H1 (cell line): ENCODE measurements around the gene HDAC10. TPM values are rescaled to one million over a fixed set of nuclear protein-coding genes. Genes with fewer than 3 reads are reported as not detected.

Experiments used
- CTCF ChIA-PET: fragments of 300-600 bp; sonication (Branson Sonifier 250); formaldehyde crosslinking; loops from one replicate; lab custom pipeline; 2021; ENCODE audit not compliant: partially characterized antibody; lab: Charles Lee
- POLR2A ChIA-PET: fragments of 300-600 bp; sonication (Branson Sonifier 250); formaldehyde crosslinking; loops from one replicate; lab custom pipeline; 2021; ENCODE audit warnings: inconsistent platforms; ENCODE audit not compliant: partially characterized antibody; lab: Charles Lee
- DNase-seq, 2 experiments: peaks; one replicate each; pipeline versions ENCODE4 v3.0.0 to v3.0.0-alpha.2; 2010 to 2022; ENCODE audit warnings: low spot score in 2 of 2, low read depth in 1 of 2, mixed read lengths in 1 of 2
- FAIRE-seq: peaks from 2 replicates; lab custom pipeline; 2011; peaks lifted over from hg19 to GRCh38; lab: Jason Lieb, UNC
- H2AFZ ChIP-seq: 2 replicates; pipeline ENCODE4 v1.8.1; 2012; ENCODE audit warnings: low read length, inconsistent platforms
- H2AK5ac ChIP-seq: 2 replicates; pipeline ENCODE4 v1.6.1; 2013; ENCODE audit warnings: low read depth, low read length
- H2BK120ac ChIP-seq: replicated peaks from 2 replicates; pipeline ENCODE3; 2013; ENCODE audit warnings: low read depth, low read length, inconsistent platforms
- H2BK12ac ChIP-seq: 2 replicates; pipeline ENCODE4 v1.6.1; 2013; ENCODE audit warnings: low read depth, low read length
- H2BK15ac ChIP-seq: 2 replicates; pipeline ENCODE4 v1.6.1; 2013; ENCODE audit warnings: low read length
- H2BK20ac ChIP-seq: 2 replicates; pipeline ENCODE4 v1.6.1; 2013; ENCODE audit warnings: low read length
- H2BK5ac ChIP-seq: 2 replicates; pipeline ENCODE4 v1.6.1; 2013; ENCODE audit warnings: low read depth, low read length
- H3K14ac ChIP-seq: 2 replicates; pipeline ENCODE4 v1.6.1; 2013; ENCODE audit warnings: inconsistent platforms; ENCODE audit not compliant: insufficient read length
- H3K18ac ChIP-seq: 2 replicates; pipeline ENCODE4 v1.6.1; 2013; ENCODE audit warnings: low read length; ENCODE audit errors: extremely low read depth
- H3K23ac ChIP-seq: 2 replicates; pipeline ENCODE4 v1.6.1; 2013; ENCODE audit warnings: inconsistent platforms; ENCODE audit not compliant: insufficient read length
- H3K23me2 ChIP-seq: 2 replicates; pipeline ENCODE4 v1.6.1; 2013; ENCODE audit warnings: low read depth, low read length
- H3K27ac ChIP-seq: 2 replicates; pipeline ENCODE4 v1.6.1; 2011; ENCODE audit warnings: low read depth, low read length, inconsistent platforms
- H3K27me3 ChIP-seq, 4 experiments: replicated peaks in 1 of 4; 1 replicate in 1 of 4; 2 replicates in 3 of 4; pipeline versions ENCODE4 v1.6.1 to v1.8.1; 2011 to 2013; ENCODE audit warnings: low read length in 3 of 4, mild to moderate bottlenecking in 3 of 4, inconsistent platforms in 2 of 4, mixed read lengths in 2 of 4, moderate library complexity in 1 of 4; ENCODE audit not compliant: control insufficient read depth in 3 of 4, insufficient read depth in 3 of 4; ENCODE audit errors: extremely low read depth in 1 of 4
- H3K36me3 ChIP-seq, 4 experiments: 2 replicates each; pipeline versions ENCODE4 v1.6.1 to v1.8.1; 2011 to 2013; ENCODE audit warnings: mild to moderate bottlenecking in 4 of 4, low read length in 3 of 4, moderate library complexity in 2 of 4, control low read depth in 1 of 4, inconsistent platforms in 1 of 4; ENCODE audit not compliant: insufficient read depth in 4 of 4, control insufficient read depth in 2 of 4
- H3K4ac ChIP-seq: replicated peaks from 2 replicates; pipeline ENCODE3; 2013; ENCODE audit warnings: low read length, low read depth, mixed read lengths, inconsistent platforms; ENCODE audit not compliant: insufficient read length
- H3K4me1 ChIP-seq, 4 experiments: replicated peaks in 1 of 4; 1 replicate in 1 of 4; 2 replicates in 3 of 4; pipeline versions ENCODE4 v1.6.1 to v1.8.1; 2011 to 2013; ENCODE audit warnings: low read length in 3 of 4, inconsistent platforms in 2 of 4, mixed read lengths in 1 of 4; ENCODE audit not compliant: insufficient read depth in 4 of 4, control insufficient read depth in 3 of 4
- H3K4me2 ChIP-seq, 2 experiments: 2 replicates each; pipeline versions ENCODE4 v1.6.1 to v1.8.1; 2011 to 2013; ENCODE audit warnings: low read depth in 2 of 2, low read length in 2 of 2, control low read depth in 1 of 2, inconsistent platforms in 1 of 2, mild to moderate bottlenecking in 1 of 2; ENCODE audit not compliant: insufficient read depth in 1 of 2
- H3K4me3 ChIP-seq, 4 experiments: fragments of 200-600, 300-600 bp in 1 of 4; sonication (generic), shearing (Covaris generic), sonication (Bioruptor Twin) in 1 of 4; 2 replicates each; pipeline versions ENCODE4 v1.5.1 to v1.8.1; 2011 to 2016; ENCODE audit warnings: low read length in 4 of 4, low read depth in 3 of 4, control low read depth in 2 of 4, inconsistent platforms in 2 of 4, mild to moderate bottlenecking in 2 of 4, mixed read lengths in 1 of 4, moderate library complexity in 1 of 4; ENCODE audit not compliant: insufficient read depth in 2 of 4; ENCODE audit errors: extremely low read depth in 1 of 4
- H3K56ac ChIP-seq: replicated peaks from 2 replicates; pipeline ENCODE3; 2013; ENCODE audit warnings: low read depth, mild to moderate bottlenecking, mixed read lengths, low read length, inconsistent platforms; ENCODE audit not compliant: insufficient read length
- H3K79me1 ChIP-seq: 2 replicates; pipeline ENCODE4 v1.6.1; 2013; ENCODE audit warnings: low read depth, low read length, control low read depth
- H3K79me2 ChIP-seq, 2 experiments: 2 replicates each; pipeline versions ENCODE4 v1.6.1 to v1.8.1; 2012 to 2013; ENCODE audit warnings: low read length in 2 of 2, mild to moderate bottlenecking in 2 of 2, inconsistent platforms in 1 of 2; ENCODE audit not compliant: insufficient read depth in 2 of 2, control insufficient read depth in 1 of 2
- H3K9ac ChIP-seq, 4 experiments: replicated peaks in 1 of 4; 1 replicate in 1 of 4; 2 replicates in 3 of 4; pipeline versions ENCODE4 v1.6.1 to v1.8.1; 2011 to 2013; ENCODE audit warnings: low read depth in 3 of 4, low read length in 3 of 4, control low read depth in 2 of 4, mild to moderate bottlenecking in 2 of 4, moderate library complexity in 2 of 4, inconsistent platforms in 1 of 4; ENCODE audit errors: extremely low read depth in 1 of 4
- H3K9me3 ChIP-seq, 2 experiments: 2 replicates each; pipeline versions ENCODE4 v1.6.1 to v1.8.1; 2012 to 2013; ENCODE audit warnings: mild to moderate bottlenecking in 2 of 2, moderate library complexity in 2 of 2, control low read depth in 1 of 2, inconsistent platforms in 1 of 2, low read depth in 1 of 2, low read length in 1 of 2, mixed read lengths in 1 of 2; ENCODE audit not compliant: insufficient read depth in 2 of 2
- H4K20me1 ChIP-seq, 2 experiments: replicated peaks in 1 of 2; 2 replicates each; pipeline versions ENCODE3 to v1.8.1; 2011 to 2013; ENCODE audit warnings: inconsistent platforms in 2 of 2, low read length in 2 of 2, mild to moderate bottlenecking in 1 of 2; ENCODE audit not compliant: insufficient read depth in 2 of 2, control insufficient read depth in 1 of 2
- H4K5ac ChIP-seq: 2 replicates; pipeline ENCODE4 v1.6.1; 2013; ENCODE audit warnings: low read length, low read depth, mixed read lengths, inconsistent platforms; ENCODE audit not compliant: insufficient read length
- H4K8ac ChIP-seq: 2 replicates; pipeline ENCODE4 v1.8.0; 2013; ENCODE audit warnings: mild to moderate bottlenecking, moderate library complexity, low read length, inconsistent platforms; ENCODE audit not compliant: insufficient read depth; ENCODE audit errors: extremely low read depth
- H4K91ac ChIP-seq: replicated peaks from 2 replicates; pipeline ENCODE3; 2013; ENCODE audit warnings: low read length, mixed read lengths, inconsistent platforms; ENCODE audit not compliant: insufficient read length
- CBX5 ChIP-seq: fragments of 300-800, 300-1000 bp; sonication (generic); IDR thresholded peaks from 2 replicates; pipeline ENCODE4 v1.7.1; 2016; ENCODE audit warnings: antibody characterized with exemption, low read length, low read depth
- EZH2 ChIP-seq: fragments of 200-600 bp; sonication (generic); IDR thresholded peaks from 2 replicates; pipeline ENCODE4 v1.7.1; 2012; ENCODE audit warnings: low read depth, mild to moderate bottlenecking, moderate library complexity, low read length, inconsistent platforms; ENCODE audit not compliant: severe bottlenecking
- KDM5A ChIP-seq: fragments of 200-600 bp; IDR thresholded peaks from 2 replicates; pipeline ENCODE4 v1.7.1; 2012; ENCODE audit warnings: mild to moderate bottlenecking, low read length, inconsistent platforms, mixed read lengths
- RAD21 ChIP-seq, 2 experiments: IDR thresholded peaks in 1 of 2; conservative IDR thresholded peaks in 1 of 2; 2 replicates each; pipeline ENCODE4 v1.6.1; 2011; ENCODE audit warnings: low read depth in 2 of 2, low read length in 2 of 2, improper control_type of control experiment in 1 of 2, inconsistent platforms in 1 of 2, mild to moderate bottlenecking in 1 of 2, moderate library complexity in 1 of 2
- SP2 ChIP-seq: IDR thresholded peaks from 2 replicates; pipeline ENCODE4 v1.6.1; 2012; ENCODE audit warnings: mild to moderate bottlenecking, low read length, inconsistent platforms
- WGBS, 2 experiments: shearing (Covaris generic) in 1 of 2; methylation state at CpG; one replicate each; pipeline versions ENCODE4 v1.1.6 to v1.1.7; 2013 to 2015; ENCODE audit warnings: low lambda C conversion rate in 2 of 2, mixed read lengths in 2 of 2, inconsistent platforms in 1 of 2, low coverage in 1 of 2, missing lambda C conversion rate in 1 of 2; ENCODE audit not compliant: insufficient replicate concordance in 2 of 2, insufficient coverage in 1 of 2, insufficient read length in 1 of 2; ENCODE audit errors: extremely low coverage in 1 of 2, missing lambda C conversion rate in 1 of 2; 5-methylcytosine and 5-hydroxymethylcytosine counted together
- polyA plus RNA-seq, 7 experiments: library from polyadenylated mRNA; depleted of rRNA in 3 of 7; stranded (reverse) in 5 of 7; unstranded in 2 of 7; fragments of >200 nt in 5 of 7; fragments of 200-250 nt in 2 of 7; gene quantifications; 1 replicate in 5 of 7; 2 replicates in 1 of 7; 4 replicates in 1 of 7; pipeline versions ENCODE4 v1.2.1 to v1.2.3, GENCODE V29; 2011 to 2013; ENCODE audit warnings: missing spikeins in 2 of 7, mixed read lengths in 2 of 7
- total RNA-seq: library from RNA; stranded (reverse); fragmentation: NEBNext Ultra II Directional; extraction: Animal tissue kit (Norgen Biotek cat#: 25700); gene quantifications from 2 replicates; pipeline ENCODE4 v1.2.1, GENCODE V29; 2021
- TF ChIP-seq, protein P1 (sequence below), 3 experiments: IDR thresholded peaks; 1 replicate in 2 of 3; 2 replicates in 1 of 3; pipeline versions ENCODE4 v1.5.1 to v1.6.1; 2011; ENCODE audit warnings: low read length in 3 of 3, mild to moderate bottlenecking in 3 of 3, inconsistent platforms in 2 of 3, low read depth in 1 of 3, moderate library complexity in 1 of 3; ENCODE audit not compliant: insufficient read depth in 1 of 3; ENCODE audit errors: control extremely low read depth in 1 of 3

Gene HDAC10
- total and polyA plus RNA-seq, 2 of the 8 experiments (the other 6 are each of a cell fraction or from before 2014, with no cell fraction given) = 11.2 to 26.4 TPM

DNA sequence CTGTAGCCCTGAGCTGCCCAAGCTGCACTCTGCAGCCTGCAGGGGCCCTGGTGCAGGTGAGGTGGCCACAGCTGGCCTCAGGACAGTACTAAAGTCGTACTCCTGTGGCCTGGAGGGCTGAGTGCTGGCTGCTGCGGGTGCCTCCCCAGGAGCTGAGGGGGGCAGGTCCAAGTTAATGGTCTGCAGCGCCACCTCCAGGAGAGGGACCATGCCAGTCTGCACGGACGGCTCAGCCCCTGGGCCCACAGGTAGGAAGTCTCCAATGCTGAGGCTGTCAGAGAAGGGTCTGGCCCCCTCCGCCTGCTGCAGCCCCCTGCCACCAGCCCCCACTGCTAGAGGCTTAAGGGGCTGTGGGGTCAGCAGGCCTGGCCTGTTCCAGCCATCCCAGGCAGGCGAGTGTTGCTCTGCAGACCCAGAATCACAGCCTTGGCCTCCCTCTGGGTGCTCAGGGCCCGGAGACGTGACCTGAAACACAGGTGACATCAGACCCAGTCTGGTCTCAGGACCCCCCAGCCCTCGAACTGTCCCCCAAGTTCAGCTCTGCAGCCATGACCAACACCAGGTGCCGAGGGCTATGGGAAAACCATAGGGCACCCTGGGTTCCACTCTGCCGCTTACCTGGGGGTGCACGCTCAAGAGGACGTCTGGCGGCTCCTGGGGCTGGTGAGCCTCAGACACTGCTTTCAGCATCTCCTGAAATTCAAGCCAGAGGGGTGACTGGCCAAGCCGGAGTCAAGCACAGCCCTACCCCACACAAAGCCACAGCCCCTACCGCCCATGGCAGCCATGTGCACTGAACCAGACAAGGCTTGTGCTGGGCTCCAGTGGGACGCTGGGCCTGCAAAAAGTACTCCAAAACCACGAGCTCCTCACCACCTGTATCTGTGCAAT is 29.4 kb downstream of the HDAC10 start:
- no peak overlapping the region for H3K4me3 ChIP-seq
- peaks cover 0 to 11% (median 2%) of the 10 kb centered on the region in 4 experiments; a peak in 3 of 7 replicates for H3K4me1 ChIP-seq
- no peaks in the 10 kb centered on the region for H3K27me3 ChIP-seq
- no peaks in the 10 kb centered on the region; a peak in 1 of 4 replicates for H3K9me3 ChIP-seq
- no peaks in the 10 kb centered on the region for H3K79me2 ChIP-seq
- peaks cover 7 to 31% of the 10 kb centered on the region in 2 experiments for H4K20me1 ChIP-seq
- H4K8ac ChIP-seq = no peak overlapping the region
- 92% methylated on average over 19 of the region's 19 CpGs; no CpG with 5 or more reads in 1 of the 2 experiments for WGBS, 2 experiments
- no peak for TF ChIP-seq KDM5A
- no peak for TF ChIP-seq EZH2
- TF ChIP-seq RAD21 (IDR thresholded peaks at IDR 0.05 in 1 of 2, conservative IDR thresholded peaks at IDR 0.05 in 1 of 2; ENCODE audit: low read depth in 2 of 2, low read length in 2 of 2) = peak; percentile 36 to 52
- TF ChIP-seq SP2 = no peak
- TF ChIP-seq CBX5 = no peak
- TF ChIP-seq, protein P1, sequence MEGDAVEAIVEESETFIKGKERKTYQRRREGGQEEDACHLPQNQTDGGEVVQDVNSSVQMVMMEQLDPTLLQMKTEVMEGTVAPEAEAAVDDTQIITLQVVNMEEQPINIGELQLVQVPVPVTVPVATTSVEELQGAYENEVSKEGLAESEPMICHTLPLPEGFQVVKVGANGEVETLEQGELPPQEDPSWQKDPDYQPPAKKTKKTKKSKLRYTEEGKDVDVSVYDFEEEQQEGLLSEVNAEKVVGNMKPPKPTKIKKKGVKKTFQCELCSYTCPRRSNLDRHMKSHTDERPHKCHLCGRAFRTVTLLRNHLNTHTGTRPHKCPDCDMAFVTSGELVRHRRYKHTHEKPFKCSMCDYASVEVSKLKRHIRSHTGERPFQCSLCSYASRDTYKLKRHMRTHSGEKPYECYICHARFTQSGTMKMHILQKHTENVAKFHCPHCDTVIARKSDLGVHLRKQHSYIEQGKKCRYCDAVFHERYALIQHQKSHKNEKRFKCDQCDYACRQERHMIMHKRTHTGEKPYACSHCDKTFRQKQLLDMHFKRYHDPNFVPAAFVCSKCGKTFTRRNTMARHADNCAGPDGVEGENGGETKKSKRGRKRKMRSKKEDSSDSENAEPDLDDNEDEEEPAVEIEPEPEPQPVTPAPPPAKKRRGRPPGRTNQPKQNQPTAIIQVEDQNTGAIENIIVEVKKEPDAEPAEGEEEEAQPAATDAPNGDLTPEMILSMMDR (IDR thresholded peaks at IDR 0.05; ENCODE audit: control extremely low read depth in 1 of 3, insufficient read depth in 1 of 3, low read depth in 1 of 3, low read length in 3 of 3) = peak; percentile 42 to 50 (median 42)
- TF ChIP-seq, all 59 proteins: peak for 2
- H3K23me2 ChIP-seq = no peaks in the 10 kb centered on the region
- H2AFZ ChIP-seq = no peak overlapping the region
- FAIRE-seq (no peak), DNase-seq (peak in 1 of 2 experiments; percentile 45)
- H2BK5ac ChIP-seq = no peak overlapping the region
- H2BK120ac ChIP-seq = no peak overlapping the region
- no peak overlapping the region for H3K4me2 ChIP-seq
- no peak overlapping the region for H4K91ac ChIP-seq
- peaks cover 2% of the 10 kb centered on the region; the same call in 1 of the 2 replicates for H3K79me1 ChIP-seq
- ChIA-PET POLR2A (interaction anchor here (0.7 to 1.0 kb wide), 3 partner anchors 10 to 224 kb away, joined by 3 to 4 read pairs (median 3); no protein-coding TSS in a partner anchor), CTCF (interaction anchor here (0.6 to 9.2 kb wide), 8 partner anchors 9 to 244 kb away, joined by 3 to 77 read pairs (median 4); no protein-coding TSS in a partner anchor)
- H3K18ac ChIP-seq = no peak overlapping the region
- H3K4ac ChIP-seq = no peak overlapping the region
- no peak overlapping the region for H4K5ac ChIP-seq
- H3K56ac ChIP-seq = no peak overlapping the region
- no peak overlapping the region for H3K9ac ChIP-seq
- peaks cover 5 to 38% (median 24%) of the 10 kb centered on the region in 4 experiments for H3K36me3 ChIP-seq
- no peak overlapping the region for H3K23ac ChIP-seq
- H2BK15ac ChIP-seq = no peak overlapping the region
- no peak overlapping the region for H3K14ac ChIP-seq
- no peak overlapping the region for H2AK5ac ChIP-seq
- H3K27ac ChIP-seq = no peak overlapping the region
- H2BK12ac ChIP-seq = no peak overlapping the region
- no peak overlapping the region for H2BK20ac ChIP-seq
